RWPE2 (cell line): ENCODE measurements around the gene A1BG.

Experiments used
- ATAC-seq: fragments of 200-7000 bp; cut with Tn5 transposase; 3 replicates; pipeline ENCODE4 v1.9.1; 2021; ENCODE audit warnings: low read depth
- DNase-seq: peaks from one replicate; pipeline ENCODE4 v3.0.0-alpha.2; 2020; ENCODE audit warnings: low spot score
- H3K27ac ChIP-seq: fragments of 450-650 bp; 2 replicates; pipeline ENCODE4 v1.5.1; 2017; ENCODE audit warnings: mild to moderate bottlenecking; ENCODE audit not compliant: poor library complexity, severe bottlenecking
- H3K27me3 ChIP-seq: fragments of 250-450 bp; sonication (Bioruptor Pico); 2 replicates; pipeline ENCODE4 v1.5.1; 2021; ENCODE audit warnings: mild to moderate bottlenecking, moderate library complexity; ENCODE audit not compliant: insufficient read depth, poor library complexity, severe bottlenecking
- H3K36me3 ChIP-seq: fragments of 250-450 bp; sonication (Bioruptor Pico); 2 replicates; pipeline ENCODE4 v1.5.1; 2020; ENCODE audit warnings: low read depth, mild to moderate bottlenecking, moderate library complexity
- H3K4me1 ChIP-seq: fragments of 250-450 bp; sonication (Bioruptor Pico); 2 replicates; pipeline ENCODE4 v1.5.1; 2021; ENCODE audit warnings: mild to moderate bottlenecking, moderate library complexity; ENCODE audit not compliant: insufficient read depth, poor library complexity, severe bottlenecking
- H3K4me3 ChIP-seq: fragments of 250-450 bp; sonication (Bioruptor Pico); 2 replicates; pipeline ENCODE4 v1.5.1; 2021; ENCODE audit warnings: mild to moderate bottlenecking, moderate library complexity; ENCODE audit not compliant: severe bottlenecking
- H3K9me3 ChIP-seq: fragments of 250-450 bp; sonication (Bioruptor Pico); 2 replicates; pipeline ENCODE4 v1.5.1; 2021; ENCODE audit warnings: mild to moderate bottlenecking, moderate library complexity; ENCODE audit not compliant: severe bottlenecking
- CTCF ChIP-seq: fragments of 450-650 bp; IDR thresholded peaks from one replicate; pipeline ENCODE4 v1.5.1; 2017; ENCODE audit warnings: mild to moderate bottlenecking, moderate library complexity; ENCODE audit not compliant: poor library complexity, severe bottlenecking

The A1BG gene

GRCh38 chr19:58296104-58296503 lies 57.2 kb downstream of the A1BG start:
- no peak for TF ChIP-seq CTCF
- ATAC-seq: no peak
- Histone ChIP-seq H3K27me3 (no peaks in the 10 kb centered on the region), H3K4me1 (no peaks in the 10 kb centered on the region), H3K27ac (no peak overlapping the region), H3K36me3 (peaks cover 51% of the 10 kb centered on the region), H3K4me3 (no peak overlapping the region), H3K9me3 (peaks cover 6% of the 10 kb centered on the region)
- DNase-seq: no peak
